Measurements from ENCODE around the gene LAMTOR5. TPM values are rescaled to one million over a fixed set of nuclear protein-coding genes. Genes with fewer than 3 reads are reported as not detected.

The LAMTOR5 gene
- polyA plus RNA-seq, 1 donor from 2014 or later: 200 TPM

Other genes with a start within 250 kb of the LAMTOR5 start
- 7.4 TPM for gene KCNC4, start 197.4 kb downstream of the LAMTOR5 start, polyA plus RNA-seq (ENCODE audit: insufficient read depth, low read depth, low replicate concordance)
- gene RBM15, start 68.3 kb downstream of the LAMTOR5 start, polyA plus RNA-seq (ENCODE audit: insufficient read depth, low read depth, low replicate concordance): 5.1 TPM
- gene SLC16A4, start 16.7 kb downstream of the LAMTOR5 start, polyA plus RNA-seq (ENCODE audit: insufficient read depth, low read depth, low replicate concordance): 2.4 TPM
- gene PROK1, start 43.5 kb upstream of the LAMTOR5 start, polyA plus RNA-seq (ENCODE audit: insufficient read depth, low read depth, low replicate concordance): 1.1 TPM
- not detected for gene KCNA10, start 111.5 kb upstream of the LAMTOR5 start, polyA plus RNA-seq (ENCODE audit: insufficient read depth, low read depth, low replicate concordance)
- gene KCNA2, start 198.7 kb upstream of the LAMTOR5 start, polyA plus RNA-seq (ENCODE audit: insufficient read depth, low read depth, low replicate concordance): 4.9 TPM

Measured in brain (organoid and tissue), 1 donor.